OCI-LY1 (cell line): ENCODE data around the gene LRRC63.

ENCODE experiments used
- CTCF ChIP-seq: fragments of 200-600 bp; sonication (generic), shearing (Covaris generic); IDR thresholded peaks from 2 replicates; pipeline ENCODE4 v1.5.1; 2017; ENCODE audit warnings: mild to moderate bottlenecking, antibody characterized with exemption, low read length, moderate library complexity, mixed read lengths
- EZH2 ChIP-seq: fragments of 200-600 bp; sonication (generic), shearing (Covaris generic); IDR thresholded peaks from 2 replicates; pipeline ENCODE4 v1.8.0; 2017; ENCODE audit warnings: borderline replicate concordance, mixed run types, mild to moderate bottlenecking, antibody characterized with exemption, low read length, moderate library complexity, mixed read lengths

DNA sequence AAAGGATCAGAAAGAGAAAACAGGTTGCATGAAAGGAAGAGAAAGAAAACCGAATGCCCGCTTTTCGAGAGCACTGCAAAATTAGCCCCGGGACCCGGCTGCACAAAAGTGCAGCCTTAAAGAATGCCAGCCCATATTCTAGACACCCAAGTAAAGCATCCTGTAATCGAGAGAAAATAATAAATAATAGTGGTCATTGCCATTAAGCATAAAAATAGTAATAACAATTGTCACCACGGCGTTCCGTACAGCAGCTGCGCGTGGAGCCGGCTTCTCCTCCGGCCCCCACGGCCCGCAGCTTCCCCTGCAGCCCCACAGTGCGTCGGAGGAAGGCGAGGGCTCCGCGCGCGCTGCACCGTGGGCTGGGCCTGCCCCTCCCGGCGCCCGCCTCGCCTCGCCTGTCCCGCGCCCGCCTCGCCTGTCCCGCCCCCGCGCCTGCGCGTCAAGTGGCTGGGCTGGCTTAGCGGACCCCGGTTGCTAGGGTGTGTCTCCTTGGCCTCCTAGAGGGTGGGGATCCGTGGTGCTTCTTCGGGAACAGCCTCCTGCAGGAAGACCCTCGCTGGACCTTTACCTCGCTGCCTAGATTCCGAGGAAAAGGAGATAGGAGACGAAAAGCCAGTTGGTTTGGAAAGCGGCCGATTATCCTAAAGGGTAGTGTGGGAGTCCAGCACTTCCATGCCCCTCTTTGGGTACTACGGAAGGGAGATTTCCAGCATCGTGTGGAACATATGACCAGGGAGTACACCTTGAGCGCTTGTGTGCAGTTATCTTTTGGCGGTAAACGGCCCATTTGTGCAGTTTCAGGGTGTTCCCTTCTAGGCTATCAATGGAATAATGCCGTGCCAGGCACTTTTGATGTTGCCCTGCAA lies at the start of gene LRRC63:
- TF ChIP-seq CTCF (no peak), EZH2 (no peak)
